Esophagus muscularis mucosa (tissue), 4 donors: ENCODE measurements around the gene DUS4L.

ENCODE experiments used
- EP300 ChIP-seq: sonication (generic); formaldehyde crosslinking; IDR thresholded peaks from one replicate; pipeline ENCODE4 v1.6.1; 2017; ENCODE audit warnings: antibody characterized with exemption
- POLR2A ChIP-seq: fragments of 450-650 bp; IDR thresholded peaks from one replicate; pipeline ENCODE4 v1.6.1; 2017; ENCODE audit warnings: antibody characterized with exemption, moderate library complexity, mild to moderate bottlenecking, low read depth
- POLR2AphosphoS5 ChIP-seq, 2 donors: sonication (generic); formaldehyde crosslinking; IDR thresholded peaks; one replicate each; pipeline ENCODE4 v1.6.1; 2017; ENCODE audit warnings: antibody characterized with exemption in 2 of 2
- TF ChIP-seq, protein P1 (sequence below), 3 experiments: fragments of 200-600 bp in 2 of 3; fragments of 450-650 bp in 1 of 3; sonication (generic) in 2 of 3; IDR thresholded peaks; one replicate each; pipeline ENCODE4 v1.5.1; 2017 to 2019; ENCODE audit warnings: antibody characterized with exemption in 3 of 3, mild to moderate bottlenecking in 2 of 3, moderate library complexity in 1 of 3

DNA sequence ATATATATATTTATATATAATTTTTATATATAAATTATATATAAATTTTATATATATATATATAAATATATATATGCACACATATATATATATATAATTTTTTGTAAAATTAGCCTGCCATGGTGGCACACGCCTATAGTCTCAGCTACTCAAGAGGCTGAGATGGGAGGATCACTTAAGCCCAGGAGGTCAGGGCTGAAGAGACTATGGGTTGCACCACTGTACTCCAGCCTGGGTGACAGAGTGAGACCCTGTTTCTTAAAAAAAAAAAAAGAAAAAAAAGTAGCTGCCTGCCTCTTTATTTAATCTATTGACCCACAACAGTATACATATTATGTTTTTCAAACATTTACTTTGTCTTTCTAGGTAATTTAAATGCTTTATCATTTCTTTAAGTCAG, 35.5 kb downstream of the DUS4L start:
- TF ChIP-seq POLR2AphosphoS5 (IDR thresholded peaks at IDR 0.05) (no peak), POLR2A (no peak), EP300 (no peak)
- TF ChIP-seq, protein P1, sequence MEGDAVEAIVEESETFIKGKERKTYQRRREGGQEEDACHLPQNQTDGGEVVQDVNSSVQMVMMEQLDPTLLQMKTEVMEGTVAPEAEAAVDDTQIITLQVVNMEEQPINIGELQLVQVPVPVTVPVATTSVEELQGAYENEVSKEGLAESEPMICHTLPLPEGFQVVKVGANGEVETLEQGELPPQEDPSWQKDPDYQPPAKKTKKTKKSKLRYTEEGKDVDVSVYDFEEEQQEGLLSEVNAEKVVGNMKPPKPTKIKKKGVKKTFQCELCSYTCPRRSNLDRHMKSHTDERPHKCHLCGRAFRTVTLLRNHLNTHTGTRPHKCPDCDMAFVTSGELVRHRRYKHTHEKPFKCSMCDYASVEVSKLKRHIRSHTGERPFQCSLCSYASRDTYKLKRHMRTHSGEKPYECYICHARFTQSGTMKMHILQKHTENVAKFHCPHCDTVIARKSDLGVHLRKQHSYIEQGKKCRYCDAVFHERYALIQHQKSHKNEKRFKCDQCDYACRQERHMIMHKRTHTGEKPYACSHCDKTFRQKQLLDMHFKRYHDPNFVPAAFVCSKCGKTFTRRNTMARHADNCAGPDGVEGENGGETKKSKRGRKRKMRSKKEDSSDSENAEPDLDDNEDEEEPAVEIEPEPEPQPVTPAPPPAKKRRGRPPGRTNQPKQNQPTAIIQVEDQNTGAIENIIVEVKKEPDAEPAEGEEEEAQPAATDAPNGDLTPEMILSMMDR (IDR thresholded peaks at IDR 0.05), result no peak
